ENCODE measurements around the gene GABRB1. TPM values are rescaled to one million over a fixed set of nuclear protein-coding genes. Genes with fewer than 3 reads are reported as not detected.

The GABRB1 gene
- total and polyA plus RNA-seq, 2 of the 8 experiments (the other 6 are each of a cell fraction or from before 2014, with no cell fraction given): 0.22 to 0.38 TPM

DNA sequence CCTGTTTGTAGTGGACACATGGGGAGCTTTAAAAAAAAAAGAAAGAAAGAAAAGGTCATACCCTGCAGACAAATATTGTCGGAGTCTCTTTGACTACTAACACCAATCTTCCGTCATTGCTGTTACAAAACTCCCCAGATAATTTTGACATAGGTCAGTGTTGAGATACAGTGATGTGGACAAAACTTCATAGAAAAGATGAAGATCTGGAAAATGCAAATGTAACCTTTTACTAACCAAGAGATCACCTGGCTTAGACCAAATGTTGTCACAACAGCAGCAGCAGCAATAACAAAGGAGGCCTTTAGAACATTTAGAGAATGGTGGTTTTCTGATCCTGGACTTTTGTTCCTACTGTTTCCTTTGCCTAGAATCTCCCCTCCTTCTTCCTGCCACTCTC, 440.2 kb downstream of the GABRB1 start (continued):
- TF ChIP-seq PHF8 (conservative IDR thresholded peaks at IDR 0.05; ENCODE audit: low read depth, low read length) (no peak), RFX5 (IDR thresholded peaks at IDR 0.05; ENCODE audit: borderline replicate concordance, low read depth, low read length) (no peak), RXRA (IDR thresholded peaks at IDR 0.05; ENCODE audit: insufficient read depth, low read depth, low read length) (no peak), SIX5 (IDR thresholded peaks at IDR 0.05; ENCODE audit: low read depth, low read length) (no peak), HDAC6 (IDR thresholded peaks at IDR 0.05; ENCODE audit: low read depth, low read length) (no peak), KDM5A (IDR thresholded peaks at IDR 0.05; ENCODE audit: low read length) (no peak)
- TF ChIP-seq, protein P1, sequence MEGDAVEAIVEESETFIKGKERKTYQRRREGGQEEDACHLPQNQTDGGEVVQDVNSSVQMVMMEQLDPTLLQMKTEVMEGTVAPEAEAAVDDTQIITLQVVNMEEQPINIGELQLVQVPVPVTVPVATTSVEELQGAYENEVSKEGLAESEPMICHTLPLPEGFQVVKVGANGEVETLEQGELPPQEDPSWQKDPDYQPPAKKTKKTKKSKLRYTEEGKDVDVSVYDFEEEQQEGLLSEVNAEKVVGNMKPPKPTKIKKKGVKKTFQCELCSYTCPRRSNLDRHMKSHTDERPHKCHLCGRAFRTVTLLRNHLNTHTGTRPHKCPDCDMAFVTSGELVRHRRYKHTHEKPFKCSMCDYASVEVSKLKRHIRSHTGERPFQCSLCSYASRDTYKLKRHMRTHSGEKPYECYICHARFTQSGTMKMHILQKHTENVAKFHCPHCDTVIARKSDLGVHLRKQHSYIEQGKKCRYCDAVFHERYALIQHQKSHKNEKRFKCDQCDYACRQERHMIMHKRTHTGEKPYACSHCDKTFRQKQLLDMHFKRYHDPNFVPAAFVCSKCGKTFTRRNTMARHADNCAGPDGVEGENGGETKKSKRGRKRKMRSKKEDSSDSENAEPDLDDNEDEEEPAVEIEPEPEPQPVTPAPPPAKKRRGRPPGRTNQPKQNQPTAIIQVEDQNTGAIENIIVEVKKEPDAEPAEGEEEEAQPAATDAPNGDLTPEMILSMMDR (IDR thresholded peaks at IDR 0.05; ENCODE audit: control extremely low read depth in 1 of 3, insufficient read depth in 1 of 3, low read depth in 1 of 3, low read length in 3 of 3): no peak

Measured in H1 (cell line).